HepG2 (cell line): ENCODE data around the gene PHKG2. TPM values are rescaled to one million over a fixed set of nuclear protein-coding genes. Genes with fewer than 3 reads are reported as not detected.

Experiments used
- CBFB ChIP-seq: sonication (generic); formaldehyde crosslinking; IDR thresholded peaks from 2 replicates; pipeline ENCODE4 v1.4.0; 2020; ENCODE audit warnings: missing genetic modification reagents
- EP300 ChIP-seq, 3 experiments: sonication (generic) in 1 of 3; formaldehyde crosslinking in 1 of 3; IDR thresholded peaks; 2 replicates each; pipeline versions ENCODE4 v1.5.1 to v1.6.1; 2011 to 2020; ENCODE audit warnings: low read depth in 2 of 3, low read length in 2 of 3, borderline replicate concordance in 1 of 3, improper control_type of control experiment in 1 of 3, mild to moderate bottlenecking in 1 of 3, missing genetic modification reagents in 1 of 3, moderate library complexity in 1 of 3
- ETV6 ChIP-seq: sonication (generic); formaldehyde crosslinking; conservative IDR thresholded peaks from 2 replicates; pipeline ENCODE4 v1.4.0; 2020; ENCODE audit warnings: missing genetic modification reagents
- HCFC1 ChIP-seq: fragments of 150-350 bp; IDR thresholded peaks from 2 replicates; pipeline ENCODE4 v1.6.1; 2014; ENCODE audit warnings: low read depth, low read length
- HDAC6 ChIP-seq: fragments of 200-600 bp; sonication (generic); IDR thresholded peaks from 2 replicates; pipeline ENCODE4 v1.7.0; 2017; ENCODE audit warnings: mild to moderate bottlenecking, antibody characterized with exemption, low read length, low read depth
- MNT ChIP-seq: fragments of 450-650 bp; IDR thresholded peaks from 2 replicates; pipeline ENCODE4 v1.6.1; 2016
- TEAD2 ChIP-seq: sonication (generic); formaldehyde crosslinking; IDR thresholded peaks from 2 replicates; pipeline ENCODE4 v1.9.0; 2021; ENCODE audit warnings: missing genetic modification reagents
- ZMYM2 ChIP-seq: sonication (generic); formaldehyde crosslinking; IDR thresholded peaks from 2 replicates; pipeline ENCODE4 v1.8.0; 2022; ENCODE audit warnings: mild to moderate bottlenecking, missing genetic modification reagents
- ZNF235 ChIP-seq: sonication (generic); formaldehyde crosslinking; IDR thresholded peaks from 2 replicates; pipeline ENCODE4 v1.8.1; 2023; ENCODE audit warnings: mild to moderate bottlenecking, missing genetic modification reagents, borderline replicate concordance
- ZNF407 ChIP-seq: sonication (generic); formaldehyde crosslinking; IDR thresholded peaks from one replicate; pipeline ENCODE4 v1.5.1; 2020; ENCODE audit warnings: mild to moderate bottlenecking, missing genetic modification reagents; ENCODE audit errors: not compliant biosample characterization
- ZSCAN29 ChIP-seq: sonication (generic); formaldehyde crosslinking; conservative IDR thresholded peaks from 2 replicates; pipeline ENCODE4 v1.4.0; 2020; ENCODE audit warnings: mild to moderate bottlenecking, missing genetic modification reagents
- polyA plus RNA-seq, 8 experiments: library from polyadenylated mRNA; depleted of rRNA in 3 of 8; stranded (reverse) in 7 of 8; unstranded in 1 of 8; fragments of >200 nt; fragmentation: Illumina TruSeq in 4 of 8; extraction: Trizol in 4 of 8; gene quantifications; 2 replicates each; pipeline versions ENCODE4 v1.2.1 to v1.2.3, GENCODE V29; 2011 to 2016; ENCODE audit warnings: low read depth in 4 of 8, missing spikeins in 1 of 8, mixed read lengths in 1 of 8; ENCODE audit not compliant: insufficient read depth in 1 of 8
- total RNA-seq, 5 experiments: library from RNA; depleted of rRNA; stranded (reverse); fragments of >200 nt; fragmentation: Illumina TruSeq; extraction: Trizol; gene quantifications; 2 replicates each; pipeline ENCODE4 v1.2.3, GENCODE V29; 2016; ENCODE audit warnings: low read depth in 1 of 5
- TF ChIP-seq, protein P1 (sequence below): sonication (generic); formaldehyde crosslinking; IDR thresholded peaks from 2 replicates; pipeline ENCODE4 v1.4.0; 2020; ENCODE audit warnings: mild to moderate bottlenecking, missing genetic modification reagents

Gene PHKG2
- total and polyA plus RNA-seq, 2 of the 13 experiments (the other 11 are each of a cell fraction or from before 2014, with no cell fraction given) = 37.4 to 42.1 TPM

GRCh38 chr16:30761928-30762902, 14.0 kb downstream of the PHKG2 start, which contains the start of the genes CFAP119 and RNF40 (continued):
- TF ChIP-seq ZNF407 (CRISPR knock-in tag) (peak; percentile 34), HCFC1 (no peak), ETV6 (CRISPR knock-in tag) (no peak; the same call in 1 of the 2 replicates), ZMYM2 (CRISPR knock-in tag) (no peak), ZNF235 (peak; percentile 19; the same call in 1 of the 2 replicates), CBFB (CRISPR knock-in tag) (no peak; the same call in 1 of the 2 replicates), MNT (no peak), EP300 (IDR thresholded peaks at IDR 0.05; ENCODE audit: low read depth in 2 of 2, low read length in 2 of 2) (no peak; a peak in 1 of 4 replicates), EP300 (CRISPR knock-in tag; IDR thresholded peaks at IDR 0.05; ENCODE audit: borderline replicate concordance) (peak; percentile 64), ZSCAN29 (CRISPR knock-in tag) (no peak), HDAC6 (no peak), TEAD2 (CRISPR knock-in tag) (0 out of 2 replicates have a peak, but pooled peaks have one; percentile 82)
- TF ChIP-seq, protein P1, sequence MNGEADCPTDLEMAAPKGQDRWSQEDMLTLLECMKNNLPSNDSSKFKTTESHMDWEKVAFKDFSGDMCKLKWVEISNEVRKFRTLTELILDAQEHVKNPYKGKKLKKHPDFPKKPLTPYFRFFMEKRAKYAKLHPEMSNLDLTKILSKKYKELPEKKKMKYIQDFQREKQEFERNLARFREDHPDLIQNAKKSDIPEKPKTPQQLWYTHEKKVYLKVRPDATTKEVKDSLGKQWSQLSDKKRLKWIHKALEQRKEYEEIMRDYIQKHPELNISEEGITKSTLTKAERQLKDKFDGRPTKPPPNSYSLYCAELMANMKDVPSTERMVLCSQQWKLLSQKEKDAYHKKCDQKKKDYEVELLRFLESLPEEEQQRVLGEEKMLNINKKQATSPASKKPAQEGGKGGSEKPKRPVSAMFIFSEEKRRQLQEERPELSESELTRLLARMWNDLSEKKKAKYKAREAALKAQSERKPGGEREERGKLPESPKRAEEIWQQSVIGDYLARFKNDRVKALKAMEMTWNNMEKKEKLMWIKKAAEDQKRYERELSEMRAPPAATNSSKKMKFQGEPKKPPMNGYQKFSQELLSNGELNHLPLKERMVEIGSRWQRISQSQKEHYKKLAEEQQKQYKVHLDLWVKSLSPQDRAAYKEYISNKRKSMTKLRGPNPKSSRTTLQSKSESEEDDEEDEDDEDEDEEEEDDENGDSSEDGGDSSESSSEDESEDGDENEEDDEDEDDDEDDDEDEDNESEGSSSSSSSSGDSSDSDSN = peak; percentile 62
